Suprapubic skin (tissue), 4 donors: ENCODE measurements around the gene PXDC1.

ENCODE experiments used
- CTCF ChIP-seq, 2 donors: fragments of 200-600 bp in 1 of 2; fragments of 450-650 bp in 1 of 2; sonication (generic) in 1 of 2; IDR thresholded peaks; one replicate each; pipeline ENCODE4 v1.5.1; 2016 to 2019; ENCODE audit warnings: antibody characterized with exemption in 2 of 2, mild to moderate bottlenecking in 1 of 2, moderate library complexity in 1 of 2
- POLR2A ChIP-seq, 2 donors: fragments of 450-650 bp; IDR thresholded peaks; one replicate each; pipeline ENCODE4 v1.6.1; 2017; ENCODE audit warnings: antibody characterized with exemption in 2 of 2, mild to moderate bottlenecking in 2 of 2, moderate library complexity in 2 of 2
- POLR2AphosphoS5 ChIP-seq, 3 donors: sonication (generic); formaldehyde crosslinking; IDR thresholded peaks; one replicate each; pipeline ENCODE4 v1.6.1; 2017; ENCODE audit warnings: antibody characterized with exemption in 3 of 3

- TF ChIP-seq POLR2A (IDR thresholded peaks at IDR 0.05) (no peak), POLR2AphosphoS5 (IDR thresholded peaks at IDR 0.05) (no peak), CTCF (IDR thresholded peaks at IDR 0.05) (no peak)
Observed at GRCh38 chr6:3770023-3770720, 18.7 kb upstream of the PXDC1 start.
